ENCODE measurements around the gene ATP6V1A. TPM values are rescaled to one million over a fixed set of nuclear protein-coding genes. Genes with fewer than 3 reads are reported as not detected.

The ATP6V1A gene
- total and polyA plus RNA-seq, 8 donors: 5.9 to 44.7 (median 24.9) TPM

DNA sequence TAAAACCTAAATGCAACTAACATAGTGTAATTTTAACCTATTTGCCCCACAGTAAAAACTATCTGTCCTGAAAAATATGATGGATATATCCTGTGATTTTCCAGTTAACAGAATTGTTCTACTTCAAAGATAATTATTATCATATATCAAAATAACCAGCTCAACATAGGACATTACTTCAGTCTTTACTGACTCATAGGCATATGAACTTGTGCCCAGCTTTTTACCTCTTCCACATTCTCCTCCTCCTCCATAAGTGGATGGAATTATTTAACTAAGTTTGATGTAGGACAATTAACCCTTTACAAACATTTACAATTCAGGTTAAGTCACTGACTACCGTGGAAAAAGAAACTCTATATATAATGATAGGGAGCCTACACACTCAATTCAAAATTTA lies 27.5 kb upstream of the ATP6V1A start:
- intact Hi-C loops (cut with DNase I): no loop called here
- DNase-seq (no peak), ATAC-seq (no peak), FAIRE-seq (no peak)
- Histone ChIP-seq H3K9me3 (no peaks in the 10 kb centered on the region), H3K4me1 (no peaks in the 10 kb centered on the region), H3K4me3 (no peak overlapping the region), H3K27me3 (no peaks in the 10 kb centered on the region), H3K27ac (no peak overlapping the region), H3K36me3 (peaks cover 0 to 25% (median 8%) of the 10 kb centered on the region in 3 donors)
- WGBS, 2 donors: 94 to 97% methylated on average over 1 of the region's 1 CpG
- TF ChIP-seq, protein P1, sequence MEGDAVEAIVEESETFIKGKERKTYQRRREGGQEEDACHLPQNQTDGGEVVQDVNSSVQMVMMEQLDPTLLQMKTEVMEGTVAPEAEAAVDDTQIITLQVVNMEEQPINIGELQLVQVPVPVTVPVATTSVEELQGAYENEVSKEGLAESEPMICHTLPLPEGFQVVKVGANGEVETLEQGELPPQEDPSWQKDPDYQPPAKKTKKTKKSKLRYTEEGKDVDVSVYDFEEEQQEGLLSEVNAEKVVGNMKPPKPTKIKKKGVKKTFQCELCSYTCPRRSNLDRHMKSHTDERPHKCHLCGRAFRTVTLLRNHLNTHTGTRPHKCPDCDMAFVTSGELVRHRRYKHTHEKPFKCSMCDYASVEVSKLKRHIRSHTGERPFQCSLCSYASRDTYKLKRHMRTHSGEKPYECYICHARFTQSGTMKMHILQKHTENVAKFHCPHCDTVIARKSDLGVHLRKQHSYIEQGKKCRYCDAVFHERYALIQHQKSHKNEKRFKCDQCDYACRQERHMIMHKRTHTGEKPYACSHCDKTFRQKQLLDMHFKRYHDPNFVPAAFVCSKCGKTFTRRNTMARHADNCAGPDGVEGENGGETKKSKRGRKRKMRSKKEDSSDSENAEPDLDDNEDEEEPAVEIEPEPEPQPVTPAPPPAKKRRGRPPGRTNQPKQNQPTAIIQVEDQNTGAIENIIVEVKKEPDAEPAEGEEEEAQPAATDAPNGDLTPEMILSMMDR (IDR thresholded peaks at IDR 0.05): no peak

DNA sequence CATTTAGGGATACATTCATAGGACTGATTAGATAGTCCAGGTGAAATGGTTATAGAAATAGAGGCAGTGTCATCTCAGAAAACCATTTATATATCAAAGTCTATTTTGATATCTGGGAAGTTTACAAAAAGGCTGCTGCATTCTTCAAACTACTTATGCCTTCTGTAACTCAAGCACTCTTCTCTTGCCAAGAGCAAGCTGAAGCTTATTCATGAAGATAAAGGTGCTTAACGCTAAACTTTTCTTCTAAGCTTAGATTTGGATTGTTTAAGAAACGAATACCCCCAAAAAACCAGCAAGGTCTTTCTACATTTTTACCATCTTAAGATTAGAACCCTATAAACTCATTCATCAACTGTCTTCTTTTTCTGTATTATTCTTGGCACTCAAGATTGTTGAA lies 27.1 kb upstream of the ATP6V1A start:
- Histone ChIP-seq H3K27me3 (no peaks in the 10 kb centered on the region), H3K36me3 (peaks cover 0 to 25% (median 8%) of the 10 kb centered on the region in 3 donors), H3K27ac (no peak overlapping the region), H3K4me1 (no peaks in the 10 kb centered on the region), H3K9me3 (no peaks in the 10 kb centered on the region), H3K4me3 (no peak overlapping the region)
- FAIRE-seq (no peak), ATAC-seq (no peak), DNase-seq (no peak)
- WGBS, 2 donors: 81 to 90% methylated on average over 2 of the region's 2 CpGs
- intact Hi-C loops (cut with DNase I): no loop called here
- TF ChIP-seq, protein P1 (IDR thresholded peaks at IDR 0.05): no peak

DNA sequence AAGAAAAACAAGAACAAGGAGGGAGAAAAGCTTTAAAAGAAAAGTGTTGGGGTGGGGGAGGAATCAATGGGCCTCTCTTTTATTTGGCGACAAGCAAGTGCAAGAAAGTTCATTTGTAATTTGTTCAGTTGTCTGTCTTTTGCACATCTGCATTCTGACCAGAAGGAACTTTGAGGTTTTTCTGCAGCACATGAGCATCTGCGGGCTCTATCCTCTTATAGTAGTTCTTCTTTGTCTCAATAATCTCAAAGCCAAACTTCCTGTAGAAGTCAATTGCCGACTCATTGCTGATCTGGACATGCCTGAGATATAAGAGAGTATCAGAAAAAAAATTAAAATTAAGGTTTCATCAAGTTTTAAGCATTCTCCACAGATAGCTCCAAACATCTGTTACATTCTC lies 25.2 kb upstream of the ATP6V1A start:
- ATAC-seq (no peak), DNase-seq (no peak), FAIRE-seq (no peak)
- H3K27ac ChIP-seq: no peak overlapping the region
- intact Hi-C loops (cut with DNase I): no loop called here
- H3K4me1 ChIP-seq: peaks cover 0 to 4% (median 0%) of the 10 kb centered on the region in 3 donors
- H3K36me3 ChIP-seq: peaks cover 0 to 25% (median 8%) of the 10 kb centered on the region in 3 donors
- H3K27me3 ChIP-seq: no peaks in the 10 kb centered on the region
- no peaks in the 10 kb centered on the region for H3K9me3 ChIP-seq
- no peak overlapping the region for H3K4me3 ChIP-seq
- TF ChIP-seq, protein P1 (IDR thresholded peaks at IDR 0.05): no peak
- 84 to 85% methylated on average over 3 of the region's 3 CpGs for WGBS, 2 donors

DNA sequence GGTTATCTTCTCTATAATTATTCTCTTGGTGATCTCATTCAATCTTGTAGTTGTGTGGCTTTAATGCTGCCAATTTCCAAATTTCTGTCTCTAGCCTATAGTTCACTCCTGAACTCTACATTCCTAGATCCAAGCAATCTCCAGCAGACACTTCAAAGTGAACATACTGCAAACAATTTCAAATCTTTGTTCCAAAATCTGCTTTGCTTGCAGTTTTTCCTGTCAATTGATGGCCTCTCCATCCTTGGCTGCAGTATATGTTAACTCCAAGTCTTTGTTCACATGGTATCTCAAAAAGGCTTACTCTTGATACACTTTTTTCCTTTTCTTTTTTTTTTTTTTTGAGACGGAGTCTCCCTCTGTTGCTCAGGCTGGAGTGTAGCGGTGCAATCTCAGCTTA lies 18.2 kb upstream of the ATP6V1A start:
- 96 to 97% methylated on average over 2 of the region's 2 CpGs for WGBS, 2 donors
- Histone ChIP-seq H3K4me1 (peaks cover 0 to 4% (median 0%) of the 10 kb centered on the region in 3 donors), H3K27ac (no peak overlapping the region), H3K4me3 (no peak overlapping the region), H3K9me3 (no peaks in the 10 kb centered on the region), H3K27me3 (no peaks in the 10 kb centered on the region), H3K36me3 (no peaks in the 10 kb centered on the region)
- no peak for FAIRE-seq
- no peak for ATAC-seq
- DNase-seq: no peak
- intact Hi-C loops (cut with DNase I): no loop called here
- TF ChIP-seq, protein P1 (IDR thresholded peaks at IDR 0.05): no peak

DNA sequence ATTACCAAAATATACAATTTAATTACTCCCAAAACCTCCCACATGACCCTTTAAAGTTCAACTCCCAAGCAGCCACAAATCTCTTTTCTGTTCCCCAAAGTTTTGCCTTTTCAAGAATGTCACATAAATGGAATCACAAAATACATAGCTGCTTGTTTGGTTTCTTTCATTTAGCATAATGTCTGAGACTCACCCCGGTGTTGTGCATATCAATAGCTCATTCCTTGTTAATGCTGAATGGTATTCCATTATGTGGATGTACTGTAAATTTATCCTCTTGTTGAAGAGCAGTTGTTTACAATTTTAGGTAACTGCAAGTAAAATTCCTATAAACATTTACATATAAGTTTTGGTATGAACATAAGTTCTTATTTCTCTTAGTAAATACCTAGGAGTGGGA lies 16.3 kb upstream of the ATP6V1A start:
- DNase-seq (no peak), ATAC-seq (no peak), FAIRE-seq (no peak)
- Histone ChIP-seq H3K27ac (no peak overlapping the region), H3K4me1 (peaks cover 0 to 4% (median 0%) of the 10 kb centered on the region in 3 donors), H3K9me3 (no peaks in the 10 kb centered on the region), H3K36me3 (no peaks in the 10 kb centered on the region), H3K27me3 (no peaks in the 10 kb centered on the region), H3K4me3 (no peak overlapping the region)
- intact Hi-C loops (cut with DNase I): loop anchor here in 1 of 3 donors (10.0 kb wide), 1 partner anchor 184 kb away; no protein-coding TSS in a partner anchor
- 92 to 95% methylated on average over 1 of the region's 1 CpG for WGBS, 2 donors
- TF ChIP-seq, protein P1 (IDR thresholded peaks at IDR 0.05): no peak
